ENCODE results near the gene MYO5B.

- TF ChIP-seq, protein P1, sequence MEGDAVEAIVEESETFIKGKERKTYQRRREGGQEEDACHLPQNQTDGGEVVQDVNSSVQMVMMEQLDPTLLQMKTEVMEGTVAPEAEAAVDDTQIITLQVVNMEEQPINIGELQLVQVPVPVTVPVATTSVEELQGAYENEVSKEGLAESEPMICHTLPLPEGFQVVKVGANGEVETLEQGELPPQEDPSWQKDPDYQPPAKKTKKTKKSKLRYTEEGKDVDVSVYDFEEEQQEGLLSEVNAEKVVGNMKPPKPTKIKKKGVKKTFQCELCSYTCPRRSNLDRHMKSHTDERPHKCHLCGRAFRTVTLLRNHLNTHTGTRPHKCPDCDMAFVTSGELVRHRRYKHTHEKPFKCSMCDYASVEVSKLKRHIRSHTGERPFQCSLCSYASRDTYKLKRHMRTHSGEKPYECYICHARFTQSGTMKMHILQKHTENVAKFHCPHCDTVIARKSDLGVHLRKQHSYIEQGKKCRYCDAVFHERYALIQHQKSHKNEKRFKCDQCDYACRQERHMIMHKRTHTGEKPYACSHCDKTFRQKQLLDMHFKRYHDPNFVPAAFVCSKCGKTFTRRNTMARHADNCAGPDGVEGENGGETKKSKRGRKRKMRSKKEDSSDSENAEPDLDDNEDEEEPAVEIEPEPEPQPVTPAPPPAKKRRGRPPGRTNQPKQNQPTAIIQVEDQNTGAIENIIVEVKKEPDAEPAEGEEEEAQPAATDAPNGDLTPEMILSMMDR (IDR thresholded peaks at IDR 0.05), result no peak
- no peak for TF ChIP-seq ZFX (IDR thresholded peaks at IDR 0.05; ENCODE audit: borderline replicate concordance)
These were observed 337.2 kb downstream of the MYO5B start for GRCh38 chr18:49857708-49858107.

Data from 22Rv1 (cell line).